ENCODE data around the gene ZNF391. TPM values are rescaled to one million over a fixed set of nuclear protein-coding genes. Genes with fewer than 3 reads are reported as not detected.
A peak's percentile ranks its signal among the peaks of the same experiment; 100 is the strongest.

Gene ZNF391
- total RNA-seq (2021; ENCODE audit: unreplicated experiment) (1.1 TPM), Bru-seq, nascent RNA (percentile 43 among the genes with signal in this experiment), BruChase-seq, experiment 1, labeled RNA remaining after a 6-hour chase (percentile 37 among the genes with signal in this experiment), BruChase-seq, experiment 2, labeled RNA remaining after a 2-hour chase (percentile 48 among the genes with signal in this experiment)
- polyA plus RNA-seq (2012) = 1.1 and 1.4 TPM in 2 replicates
- long read RNA-seq = 0 reads

- no peaks in the 10 kb centered on the region for H3K9me3 ChIP-seq (ENCODE audit: control insufficient read depth in 1 of 2, insufficient read depth in 1 of 2, low read depth in 1 of 2, low read length in 2 of 2)
Measured at GRCh38 chr6:27388293-27389197, at the start of gene ZNF391. Gene ZNF391 (plus strand): TSS chr6:27388759. CDS start chr6:27400371, 11,612 bp downstream.

GRCh38 chr6:27352850-27353249 is 35.7 kb upstream of the ZNF391 start:
- H3K9me2 ChIP-seq (ENCODE audit: insufficient read depth) = no peaks in the 10 kb centered on the region
- no peak overlapping the region for H3K4me2 ChIP-seq (ENCODE audit: low read length)
- ATAC-seq (no peak), DNase-seq (ENCODE audit: low read depth, low spot score) (no peak)
- H3K36me3 ChIP-seq (ENCODE audit: control insufficient read depth in 1 of 2, insufficient read depth in 2 of 2, low read length in 2 of 2) = no peaks in the 10 kb centered on the region
- no peak for TF ChIP-seq TCF7L2 (IDR thresholded peaks at IDR 0.05; ENCODE audit: borderline replicate concordance, extremely low read depth, insufficient read depth, insufficient read length)
- no peak for TF ChIP-seq SRF (IDR thresholded peaks at IDR 0.05; ENCODE audit: low read depth)
- no peak for TF ChIP-seq POLR2AphosphoS5 (IDR thresholded peaks at IDR 0.05; ENCODE audit: low read depth, low read length)
- TF ChIP-seq ZNF274 (IDR thresholded peaks at IDR 0.05; ENCODE audit: low read depth, low read length) = no peak
- TF ChIP-seq, protein P1, sequence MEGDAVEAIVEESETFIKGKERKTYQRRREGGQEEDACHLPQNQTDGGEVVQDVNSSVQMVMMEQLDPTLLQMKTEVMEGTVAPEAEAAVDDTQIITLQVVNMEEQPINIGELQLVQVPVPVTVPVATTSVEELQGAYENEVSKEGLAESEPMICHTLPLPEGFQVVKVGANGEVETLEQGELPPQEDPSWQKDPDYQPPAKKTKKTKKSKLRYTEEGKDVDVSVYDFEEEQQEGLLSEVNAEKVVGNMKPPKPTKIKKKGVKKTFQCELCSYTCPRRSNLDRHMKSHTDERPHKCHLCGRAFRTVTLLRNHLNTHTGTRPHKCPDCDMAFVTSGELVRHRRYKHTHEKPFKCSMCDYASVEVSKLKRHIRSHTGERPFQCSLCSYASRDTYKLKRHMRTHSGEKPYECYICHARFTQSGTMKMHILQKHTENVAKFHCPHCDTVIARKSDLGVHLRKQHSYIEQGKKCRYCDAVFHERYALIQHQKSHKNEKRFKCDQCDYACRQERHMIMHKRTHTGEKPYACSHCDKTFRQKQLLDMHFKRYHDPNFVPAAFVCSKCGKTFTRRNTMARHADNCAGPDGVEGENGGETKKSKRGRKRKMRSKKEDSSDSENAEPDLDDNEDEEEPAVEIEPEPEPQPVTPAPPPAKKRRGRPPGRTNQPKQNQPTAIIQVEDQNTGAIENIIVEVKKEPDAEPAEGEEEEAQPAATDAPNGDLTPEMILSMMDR (IDR thresholded peaks at IDR 0.05 in 2 of 3, conservative IDR thresholded peaks at IDR 0.05 in 1 of 3; ENCODE audit: borderline replicate concordance in 1 of 3, insufficient read depth in 1 of 3, low read depth in 2 of 3, low read length in 2 of 3) = no peak
- BruUV-seq (replicated peaks) = no TSS peak
- H4K20me1 ChIP-seq (ENCODE audit: insufficient read depth) = no peaks in the 10 kb centered on the region
- H3K4me1 ChIP-seq (ENCODE audit: control insufficient read depth in 1 of 2, insufficient read depth in 2 of 2, low read length in 2 of 2) = no peaks in the 10 kb centered on the region
- intact Hi-C loops (cut with micrococcal nuclease) = no loop called here
- no peak overlapping the region for H3K4me3 ChIP-seq (replicated peaks in 1 of 2; ENCODE audit: low read depth in 1 of 2, low read length in 2 of 2)
- no peak overlapping the region for H2AFZ ChIP-seq (ENCODE audit: low read depth, low read length, poor library complexity, severe bottlenecking)
- ChIA-PET RAD21 (ENCODE audit: low non-redundant PET in 1 of 2, low total read pairs in 2 of 2, uncharacterized antibody in 2 of 2, unreplicated experiment in 2 of 2) (no interaction called here), POLR2A (no interaction called here), CTCF (no interaction called here)
- H3K27me3 ChIP-seq (ENCODE audit: insufficient read depth, low read length) = no peaks in the 10 kb centered on the region
- H3K27ac ChIP-seq (ENCODE audit: low read depth, low read length) = no peak overlapping the region
- H3K79me2 ChIP-seq (ENCODE audit: insufficient read depth, low read length) = no peaks in the 10 kb centered on the region
- no peak overlapping the region for H3K9ac ChIP-seq (ENCODE audit: low read length)
- peaks cover 5 to 6% of the 10 kb centered on the region in 2 experiments; a peak in 2 of 4 replicates for H3K9me3 ChIP-seq (ENCODE audit: control insufficient read depth in 1 of 2, insufficient read depth in 1 of 2, low read depth in 1 of 2, low read length in 2 of 2)

More at GRCh38 chr6:27388293-27389197, at the start of gene ZNF391:
- Histone ChIP-seq H3K27me3 (ENCODE audit: insufficient read depth, low read length) (no peaks in the 10 kb centered on the region), H3K27ac (ENCODE audit: low read depth, low read length) (peak within 1 kb of the TSS; percentile 12; the same call in 1 of the 2 replicates), H3K4me2 (ENCODE audit: low read length) (peak within 1 kb of the TSS; percentile 74), H3K36me3 (ENCODE audit: control insufficient read depth in 1 of 2, insufficient read depth in 2 of 2, low read length in 2 of 2) (no peaks in the 10 kb centered on the region), H3K9me2 (ENCODE audit: insufficient read depth) (no peaks in the 10 kb centered on the region), H3K79me2 (ENCODE audit: insufficient read depth, low read length) (no peaks in the 10 kb centered on the region), H2AFZ (ENCODE audit: low read depth, low read length, poor library complexity, severe bottlenecking) (peak within 1 kb of the TSS; percentile 59), H3K9ac (ENCODE audit: low read length) (peak within 1 kb of the TSS; percentile 47), H4K20me1 (ENCODE audit: insufficient read depth) (no peaks in the 10 kb centered on the region), H3K4me1 (ENCODE audit: control insufficient read depth in 1 of 2, insufficient read depth in 2 of 2, low read length in 2 of 2) (peaks cover 0 to 7% of the 10 kb centered on the region in 2 experiments; a peak in 1 of 4 replicates), H3K4me3 (replicated peaks in 1 of 2; ENCODE audit: low read depth in 1 of 2, low read length in 2 of 2) (peak within 1 kb of the TSS; percentile 54 to 62)
- ATAC-seq (peak; percentile 93), DNase-seq (ENCODE audit: low read depth, low spot score) (peak; percentile 53)
- ChIA-PET CTCF (no interaction called here), RAD21 (ENCODE audit: low non-redundant PET in 1 of 2, low total read pairs in 2 of 2, uncharacterized antibody in 2 of 2, unreplicated experiment in 2 of 2) (no interaction called here), POLR2A (interaction anchor here (1.4 kb wide), 1 partner anchor 84 kb away, joined by 3 read pairs; the partner anchor contains the start of gene ZNF184)
- intact Hi-C loops (cut with micrococcal nuclease) = no loop called here
- BruUV-seq (replicated peaks) = no TSS peak
- TF ChIP-seq MAX (IDR thresholded peaks at IDR 0.05) = no peak; the same call in none of the 2 replicates
- peak; percentile 79 for TF ChIP-seq POLR2AphosphoS5 (IDR thresholded peaks at IDR 0.05; ENCODE audit: low read depth, low read length)
- TF ChIP-seq CBX3 (IDR thresholded peaks at IDR 0.05; ENCODE audit: low read depth) = peak; percentile 47; the same call in 1 of the 2 replicates
